ENCODE measurements around the gene THRAP3. TPM values are rescaled to one million over a fixed set of nuclear protein-coding genes. Genes with fewer than 3 reads are reported as not detected.
A peak's percentile ranks its signal among the peaks of the same experiment; 100 is the strongest.

Gene THRAP3
- polyA plus RNA-seq, 1 of the 3 experiments (the other 2 are of a cell fraction) = 33.7 TPM

DNA sequence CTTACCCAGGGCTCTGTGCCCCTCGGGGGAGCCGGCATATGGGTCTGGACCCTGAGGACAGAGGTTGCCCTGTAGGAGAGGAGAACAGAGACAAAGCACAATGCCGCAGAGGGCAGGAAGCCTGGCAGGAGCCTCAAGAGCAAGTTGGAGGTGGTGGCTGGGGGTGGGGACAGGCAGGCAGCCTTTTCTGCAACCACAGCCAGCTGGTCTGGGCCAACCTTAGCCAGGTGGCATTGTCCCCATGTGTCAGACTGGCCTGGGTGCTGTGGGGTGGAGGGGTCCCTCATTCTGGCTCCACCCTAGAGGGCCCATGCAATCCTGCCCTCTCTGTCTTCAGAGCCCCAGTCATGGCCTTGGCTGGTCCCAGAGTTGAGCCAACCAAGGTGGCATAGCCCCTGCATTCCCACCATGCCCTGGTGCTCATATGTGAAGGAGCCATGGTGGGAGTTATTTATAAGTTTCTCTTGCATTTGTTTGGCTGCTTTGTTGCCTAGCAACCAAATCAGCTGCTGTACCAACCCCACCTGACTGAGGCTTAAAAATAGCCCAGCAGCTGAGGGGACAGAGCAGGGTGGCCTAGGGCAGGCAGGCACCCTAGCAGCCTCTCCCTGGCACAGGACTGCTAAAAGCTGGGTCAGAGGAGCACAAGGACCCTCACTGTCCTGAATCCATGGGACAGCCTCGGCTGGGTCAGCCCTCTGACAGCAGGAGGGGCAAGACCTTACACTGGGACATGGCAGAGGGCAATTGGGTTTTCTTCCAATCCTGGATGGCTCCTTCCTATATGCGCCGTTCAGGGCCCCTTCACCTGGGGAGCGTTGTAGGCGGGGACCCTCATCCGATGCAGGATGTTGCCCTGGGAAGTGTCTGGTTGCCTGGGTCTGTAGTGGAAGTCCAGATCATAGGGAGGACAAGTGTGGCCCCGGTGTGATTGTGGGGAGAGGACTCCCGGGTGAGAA, 48.8 kb upstream of the THRAP3 start:
- H3K9ac ChIP-seq = no peak overlapping the region; the same call in 1 of the 2 replicates
- H3K4me3 ChIP-seq (ENCODE audit: low read depth in 2 of 2, low read length in 1 of 2) = no peak overlapping the region
- H4K20me1 ChIP-seq (ENCODE audit: insufficient read depth) = peaks cover 41% of the 10 kb centered on the region
- ChIA-PET CTCF (interaction anchor here (1.0 to 1.5 kb wide), 2 partner anchors 13 to 14 kb away, joined by 3 to 5 read pairs; no protein-coding TSS in a partner anchor), POLR2A (no interaction called here)
- H3K79me2 ChIP-seq (ENCODE audit: insufficient read depth) = peaks cover 64% of the 10 kb centered on the region
- H2AFZ ChIP-seq (ENCODE audit: low read depth) = no peak overlapping the region
- H3K9me2 ChIP-seq = no peaks in the 10 kb centered on the region
- H3K4me1 ChIP-seq (ENCODE audit: control insufficient read depth in 1 of 2, insufficient read depth in 2 of 2, low read depth in 1 of 2, low read length in 1 of 2) = peaks cover 0 to 15% of the 10 kb centered on the region in 2 experiments; a peak in 2 of 4 replicates
- H3K36me3 ChIP-seq (replicated peaks in 1 of 2; ENCODE audit: control insufficient read depth in 1 of 2, insufficient read depth in 2 of 2, low read length in 1 of 2) = peaks cover 58 to 75% of the 10 kb centered on the region in 2 experiments
- peak overlapping the region in 1 of 2 experiments; percentile 46; a peak in 2 of 4 replicates for H3K27ac ChIP-seq (ENCODE audit: low read depth in 2 of 2, low read length in 1 of 2)
- no peaks in the 10 kb centered on the region for H3K27me3 ChIP-seq (ENCODE audit: insufficient read depth)
- DNase-seq = no peak
- no peaks in the 10 kb centered on the region for H3K9me3 ChIP-seq
- H3K4me2 ChIP-seq = no peak overlapping the region
- TF ChIP-seq EP300 (IDR thresholded peaks at IDR 0.05; ENCODE audit: borderline replicate concordance in 1 of 2, low read depth in 1 of 2, low read length in 1 of 2) (no peak), GABPA (IDR thresholded peaks at IDR 0.05; ENCODE audit: low read depth) (no peak), SIN3A (IDR thresholded peaks at IDR 0.05; ENCODE audit: borderline replicate concordance, low read depth, low read length) (no peak), FOXJ3 (CRISPR knock-in tag; IDR thresholded peaks at IDR 0.05) (no peak), GATA2 (CRISPR knock-in tag; IDR thresholded peaks at IDR 0.05) (no peak), FOSL2 (IDR thresholded peaks at IDR 0.05; ENCODE audit: borderline replicate concordance, low read depth) (no peak), RCOR1 (IDR thresholded peaks at IDR 0.05; ENCODE audit: low read length) (no peak), TAF1 (IDR thresholded peaks at IDR 0.05; ENCODE audit: borderline replicate concordance, low read depth, low read length) (no peak), IRF3 (IDR thresholded peaks at IDR 0.05; ENCODE audit: low read depth, low read length) (no peak), FOXM1 (IDR thresholded peaks at IDR 0.05; ENCODE audit: low read depth) (no peak), RFX5 (IDR thresholded peaks at IDR 0.05; ENCODE audit: low read length) (no peak), CHD2 (IDR thresholded peaks at IDR 0.05; ENCODE audit: low read length, partially characterized antibody) (no peak), TCF12 (IDR thresholded peaks at IDR 0.05) (no peak)
- TF ChIP-seq, protein P1, sequence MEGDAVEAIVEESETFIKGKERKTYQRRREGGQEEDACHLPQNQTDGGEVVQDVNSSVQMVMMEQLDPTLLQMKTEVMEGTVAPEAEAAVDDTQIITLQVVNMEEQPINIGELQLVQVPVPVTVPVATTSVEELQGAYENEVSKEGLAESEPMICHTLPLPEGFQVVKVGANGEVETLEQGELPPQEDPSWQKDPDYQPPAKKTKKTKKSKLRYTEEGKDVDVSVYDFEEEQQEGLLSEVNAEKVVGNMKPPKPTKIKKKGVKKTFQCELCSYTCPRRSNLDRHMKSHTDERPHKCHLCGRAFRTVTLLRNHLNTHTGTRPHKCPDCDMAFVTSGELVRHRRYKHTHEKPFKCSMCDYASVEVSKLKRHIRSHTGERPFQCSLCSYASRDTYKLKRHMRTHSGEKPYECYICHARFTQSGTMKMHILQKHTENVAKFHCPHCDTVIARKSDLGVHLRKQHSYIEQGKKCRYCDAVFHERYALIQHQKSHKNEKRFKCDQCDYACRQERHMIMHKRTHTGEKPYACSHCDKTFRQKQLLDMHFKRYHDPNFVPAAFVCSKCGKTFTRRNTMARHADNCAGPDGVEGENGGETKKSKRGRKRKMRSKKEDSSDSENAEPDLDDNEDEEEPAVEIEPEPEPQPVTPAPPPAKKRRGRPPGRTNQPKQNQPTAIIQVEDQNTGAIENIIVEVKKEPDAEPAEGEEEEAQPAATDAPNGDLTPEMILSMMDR (IDR thresholded peaks at IDR 0.05) = no peak
- TF ChIP-seq, protein P2, sequence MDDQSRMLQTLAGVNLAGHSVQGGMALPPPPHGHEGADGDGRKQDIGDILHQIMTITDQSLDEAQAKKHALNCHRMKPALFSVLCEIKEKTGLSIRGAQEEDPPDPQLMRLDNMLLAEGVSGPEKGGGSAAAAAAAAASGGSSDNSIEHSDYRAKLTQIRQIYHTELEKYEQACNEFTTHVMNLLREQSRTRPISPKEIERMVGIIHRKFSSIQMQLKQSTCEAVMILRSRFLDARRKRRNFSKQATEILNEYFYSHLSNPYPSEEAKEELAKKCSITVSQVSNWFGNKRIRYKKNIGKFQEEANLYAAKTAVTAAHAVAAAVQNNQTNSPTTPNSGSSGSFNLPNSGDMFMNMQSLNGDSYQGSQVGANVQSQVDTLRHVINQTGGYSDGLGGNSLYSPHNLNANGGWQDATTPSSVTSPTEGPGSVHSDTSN (IDR thresholded peaks at IDR 0.05) = no peak
- TF ChIP-seq, protein P3, sequence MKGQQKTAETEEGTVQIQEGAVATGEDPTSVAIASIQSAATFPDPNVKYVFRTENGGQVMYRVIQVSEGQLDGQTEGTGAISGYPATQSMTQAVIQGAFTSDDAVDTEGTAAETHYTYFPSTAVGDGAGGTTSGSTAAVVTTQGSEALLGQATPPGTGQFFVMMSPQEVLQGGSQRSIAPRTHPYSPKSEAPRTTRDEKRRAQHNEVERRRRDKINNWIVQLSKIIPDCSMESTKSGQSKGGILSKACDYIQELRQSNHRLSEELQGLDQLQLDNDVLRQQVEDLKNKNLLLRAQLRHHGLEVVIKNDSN (IDR thresholded peaks at IDR 0.05; ENCODE audit: borderline replicate concordance, low read depth) = no peak
- TF ChIP-seq, protein P4, sequence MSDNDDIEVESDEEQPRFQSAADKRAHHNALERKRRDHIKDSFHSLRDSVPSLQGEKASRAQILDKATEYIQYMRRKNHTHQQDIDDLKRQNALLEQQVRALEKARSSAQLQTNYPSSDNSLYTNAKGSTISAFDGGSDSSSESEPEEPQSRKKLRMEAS (IDR thresholded peaks at IDR 0.05; ENCODE audit: low read depth) = no peak
- TF ChIP-seq, protein P5, sequence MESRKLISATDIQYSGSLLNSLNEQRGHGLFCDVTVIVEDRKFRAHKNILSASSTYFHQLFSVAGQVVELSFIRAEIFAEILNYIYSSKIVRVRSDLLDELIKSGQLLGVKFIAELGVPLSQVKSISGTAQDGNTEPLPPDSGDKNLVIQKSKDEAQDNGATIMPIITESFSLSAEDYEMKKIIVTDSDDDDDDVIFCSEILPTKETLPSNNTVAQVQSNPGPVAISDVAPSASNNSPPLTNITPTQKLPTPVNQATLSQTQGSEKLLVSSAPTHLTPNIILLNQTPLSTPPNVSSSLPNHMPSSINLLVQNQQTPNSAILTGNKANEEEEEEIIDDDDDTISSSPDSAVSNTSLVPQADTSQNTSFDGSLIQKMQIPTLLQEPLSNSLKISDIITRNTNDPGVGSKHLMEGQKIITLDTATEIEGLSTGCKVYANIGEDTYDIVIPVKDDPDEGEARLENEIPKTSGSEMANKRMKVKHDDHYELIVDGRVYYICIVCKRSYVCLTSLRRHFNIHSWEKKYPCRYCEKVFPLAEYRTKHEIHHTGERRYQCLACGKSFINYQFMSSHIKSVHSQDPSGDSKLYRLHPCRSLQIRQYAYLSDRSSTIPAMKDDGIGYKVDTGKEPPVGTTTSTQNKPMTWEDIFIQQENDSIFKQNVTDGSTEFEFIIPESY (IDR thresholded peaks at IDR 0.05; ENCODE audit: borderline replicate concordance, low read depth) = no peak
- 90% methylated on average over 6 of the region's 11 CpGs for WGBS (ENCODE audit: low lambda C conversion rate)
- peaks cover 4% of the 10 kb centered on the region for H3F3A ChIP-seq (replicated peaks; ENCODE audit: insufficient read depth)
